ENCODE data around the gene HCLS1. TPM values are rescaled to one million over a fixed set of nuclear protein-coding genes. Genes with fewer than 3 reads are reported as not detected.
A peak's percentile ranks its signal among the peaks of the same experiment; 100 is the strongest.

The HCLS1 gene
- total and polyA plus RNA-seq, 3 experiments from 2014 or later, result 184 to 493 (median 197) TPM

DNA sequence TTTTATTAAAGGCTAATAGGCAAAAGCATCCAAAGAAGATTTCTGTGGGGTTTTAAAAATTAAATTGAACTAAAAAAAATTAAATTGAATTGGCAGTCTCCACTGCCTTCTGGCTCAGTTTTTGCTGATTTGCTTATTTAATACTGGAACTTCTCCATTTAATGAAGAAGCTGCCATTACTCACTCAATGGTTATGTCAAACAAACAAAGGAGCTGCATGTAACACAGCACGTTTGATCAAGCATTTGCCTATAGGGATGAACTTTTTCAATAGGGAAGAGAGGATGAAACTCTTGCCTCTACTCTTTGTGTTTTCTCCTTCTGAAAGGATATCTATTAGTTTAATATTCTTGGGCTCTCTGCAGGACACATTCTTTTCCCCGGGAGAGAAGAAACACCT is 4.8 kb upstream of the HCLS1 start:
- POLR2A ChIA-PET, result no interaction called here

DNA sequence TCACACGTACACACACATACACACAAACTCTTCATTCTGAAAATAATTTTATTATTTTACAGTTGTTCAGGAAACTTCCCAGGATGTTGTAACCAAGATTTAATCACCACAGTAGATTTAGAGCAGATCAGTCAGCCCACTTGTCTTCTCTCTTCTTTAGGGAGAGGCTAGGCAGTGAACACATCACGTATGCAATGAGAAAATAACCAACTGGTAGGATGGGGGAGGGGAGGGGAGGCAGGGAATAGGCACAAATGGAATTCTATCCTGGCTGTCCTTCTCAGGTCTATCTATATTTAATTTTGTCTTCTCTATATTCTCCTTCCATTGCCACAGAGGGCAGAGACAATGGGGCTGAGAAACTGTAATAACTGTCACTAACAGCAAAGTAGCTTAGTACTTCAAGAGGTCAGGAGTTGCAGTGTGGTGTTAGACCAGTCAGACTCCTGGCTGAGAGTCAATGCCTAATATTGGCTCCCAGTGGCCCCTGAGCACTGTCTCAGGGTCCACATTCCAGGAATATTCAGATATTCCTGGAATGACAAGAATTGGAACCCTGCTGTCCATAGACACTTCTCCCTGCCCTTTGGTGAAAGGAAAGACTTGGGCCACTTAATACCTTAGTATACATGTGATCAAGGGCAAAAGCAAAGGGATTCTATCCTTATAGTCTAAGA is 2.6 kb upstream of the HCLS1 start:
- Mint-ChIP-seq H3K27ac (peak overlapping the region in 4 of 8 donors; percentile 5 to 72 (median 54)), H3K4me3 (no peak overlapping the region), H3K9me3 (no peaks in the 10 kb centered on the region), H3K4me1 (peaks cover 32 to 37% (median 36%) of the 10 kb centered on the region in 3 donors), H3K27me3 (no peaks in the 10 kb centered on the region), H3K36me3 (peaks cover 12 to 78% (median 29%) of the 10 kb centered on the region in 3 donors)
- H3K27me3 ChIP-seq (ENCODE audit: insufficient read depth, low read length, poor library complexity, severe bottlenecking), result no peaks in the 10 kb centered on the region
- CTCF ChIA-PET, result interaction anchor here (1.4 kb wide), 1 partner anchor 57 kb away, joined by 3 read pairs; no protein-coding TSS in a partner anchor
- H3K27ac ChIP-seq (ENCODE audit: low read depth, low read length), result no peak overlapping the region
- DNase-seq, result no peak
- H3K4me1 ChIP-seq (ENCODE audit: insufficient read depth, low read length), result peaks cover 29% of the 10 kb centered on the region
- H3K36me3 ChIP-seq (ENCODE audit: insufficient read depth, low read length), result peaks cover 35% of the 10 kb centered on the region
- no peaks in the 10 kb centered on the region for H3K9me3 ChIP-seq (ENCODE audit: low read length)
- no peak overlapping the region for H3K4me3 ChIP-seq (ENCODE audit: low read length)
- POLR2A ChIA-PET, result no interaction called here

More for the DNA sequence above, 4.8 kb upstream of the HCLS1 start:
- Histone ChIP-seq H3K27ac (ENCODE audit: low read depth, low read length) (no peak overlapping the region), H3K4me1 (ENCODE audit: insufficient read depth, low read length) (peaks cover 11% of the 10 kb centered on the region), H3K9me3 (ENCODE audit: low read length) (no peaks in the 10 kb centered on the region), H3K27me3 (ENCODE audit: insufficient read depth, low read length, poor library complexity, severe bottlenecking) (no peaks in the 10 kb centered on the region), H3K36me3 (ENCODE audit: insufficient read depth, low read length) (peaks cover 40% of the 10 kb centered on the region), H3K4me3 (ENCODE audit: low read length) (no peak overlapping the region)
- H3K27ac Mint-ChIP-seq, result peak overlapping the region in 1 of 8 donors; percentile 52
- no peak overlapping the region for H3K4me3 Mint-ChIP-seq
- peaks cover 13 to 15% (median 15%) of the 10 kb centered on the region in 3 donors for H3K4me1 Mint-ChIP-seq
- CTCF ChIA-PET, result no interaction called here
- no peaks in the 10 kb centered on the region for H3K9me3 Mint-ChIP-seq
- H3K27me3 Mint-ChIP-seq, result no peaks in the 10 kb centered on the region
- no peak for DNase-seq
- peaks cover 16 to 80% (median 32%) of the 10 kb centered on the region in 3 donors for H3K36me3 Mint-ChIP-seq

DNA sequence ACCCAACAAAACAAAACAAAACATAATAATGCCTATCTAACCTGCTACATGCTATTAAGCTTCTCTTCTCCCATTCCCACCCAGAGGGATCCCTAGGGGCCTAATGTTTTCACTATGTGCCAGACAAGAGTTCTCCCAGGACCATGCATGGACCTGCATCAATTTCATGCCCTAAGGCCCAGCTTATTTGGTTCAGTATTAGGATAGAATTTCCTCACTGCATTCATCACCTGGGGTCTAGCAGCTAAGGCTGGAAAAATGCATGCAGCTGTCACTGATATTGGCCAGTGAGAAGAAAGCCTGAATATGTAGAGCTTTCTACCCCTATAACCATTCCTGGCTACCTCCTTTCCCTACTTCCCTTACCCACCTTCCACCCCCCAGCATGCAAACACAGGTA is 2.0 kb upstream of the HCLS1 start:
- no peaks in the 10 kb centered on the region for H3K27me3 Mint-ChIP-seq
- H3K36me3 Mint-ChIP-seq, result peaks cover 12 to 78% (median 35%) of the 10 kb centered on the region in 3 donors
- CTCF ChIA-PET, result interaction anchor here (1.4 kb wide), 1 partner anchor 58 kb away, joined by 3 read pairs; no protein-coding TSS in a partner anchor
- no peaks in the 10 kb centered on the region for H3K9me3 Mint-ChIP-seq
- peak overlapping the region in 1 of 7 donors; percentile 43 for H3K4me3 Mint-ChIP-seq
- DNase-seq, result no peak
- Histone ChIP-seq H3K27me3 (ENCODE audit: insufficient read depth, low read length, poor library complexity, severe bottlenecking) (no peaks in the 10 kb centered on the region), H3K27ac (ENCODE audit: low read depth, low read length) (no peak overlapping the region), H3K36me3 (ENCODE audit: insufficient read depth, low read length) (peaks cover 38% of the 10 kb centered on the region), H3K9me3 (ENCODE audit: low read length) (no peaks in the 10 kb centered on the region), H3K4me1 (ENCODE audit: insufficient read depth, low read length) (peaks cover 35% of the 10 kb centered on the region), H3K4me3 (ENCODE audit: low read length) (no peak overlapping the region)
- peaks cover 38 to 42% (median 42%) of the 10 kb centered on the region in 3 donors for H3K4me1 Mint-ChIP-seq
- H3K27ac Mint-ChIP-seq, result peak overlapping the region in 4 of 8 donors; percentile 5 to 100 (median 54)
- POLR2A ChIA-PET, result no interaction called here

DNA sequence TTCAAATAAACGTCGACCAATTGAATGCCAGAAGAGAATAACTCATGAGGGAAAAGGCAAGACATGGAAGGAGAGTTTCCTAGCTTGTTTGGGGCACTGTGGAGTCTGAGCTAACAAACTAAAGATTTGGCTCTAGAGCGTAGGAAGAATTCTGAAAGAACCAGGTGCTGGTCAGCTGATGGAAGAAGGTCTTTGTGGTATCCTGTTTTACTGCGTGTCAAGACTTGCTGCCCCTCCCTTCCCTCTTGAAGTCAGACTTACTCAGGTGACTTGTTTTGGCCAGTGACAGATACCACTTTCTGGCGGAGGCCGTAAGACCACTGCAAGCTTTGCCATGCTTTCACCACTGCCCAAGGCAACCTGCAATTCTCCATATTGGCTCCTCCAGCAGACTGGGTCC is 673 bp upstream of the HCLS1 start:
- Histone ChIP-seq H3K4me3 (ENCODE audit: low read length) (peak overlapping the region; percentile 74), H3K36me3 (ENCODE audit: insufficient read depth, low read length) (peaks cover 34% of the 10 kb centered on the region), H3K9me3 (ENCODE audit: low read length) (no peaks in the 10 kb centered on the region), H3K4me1 (ENCODE audit: insufficient read depth, low read length) (peaks cover 43% of the 10 kb centered on the region), H3K27me3 (ENCODE audit: insufficient read depth, low read length, poor library complexity, severe bottlenecking) (no peaks in the 10 kb centered on the region), H3K27ac (ENCODE audit: low read depth, low read length) (peak overlapping the region; percentile 94)
- CTCF ChIA-PET, result interaction anchor here (1.1 to 1.5 kb wide), 4 partner anchors 13 to 173 kb away, joined by 3 to 5 read pairs (median 4); partner anchors contain the start of genes EAF2 and IQCB1
- POLR2A ChIA-PET, result interaction anchor here (0.8 to 1.6 kb wide), 2 partner anchors 89 to 173 kb away, joined by 3 to 4 read pairs; partner anchors contain the start of genes EAF2 and IQCB1
- no peaks in the 10 kb centered on the region for H3K27me3 Mint-ChIP-seq
- peak overlapping the region in 5 of 7 donors; percentile 30 to 99 (median 96) for H3K4me3 Mint-ChIP-seq
- peak overlapping the region; percentile 94 to 100 (median 99) for H3K27ac Mint-ChIP-seq
- peaks cover 52 to 56% (median 56%) of the 10 kb centered on the region in 3 donors for H3K4me1 Mint-ChIP-seq
- no peak for DNase-seq
- H3K36me3 Mint-ChIP-seq, result peaks cover 22 to 78% (median 37%) of the 10 kb centered on the region in 3 donors
- no peaks in the 10 kb centered on the region for H3K9me3 Mint-ChIP-seq

DNA sequence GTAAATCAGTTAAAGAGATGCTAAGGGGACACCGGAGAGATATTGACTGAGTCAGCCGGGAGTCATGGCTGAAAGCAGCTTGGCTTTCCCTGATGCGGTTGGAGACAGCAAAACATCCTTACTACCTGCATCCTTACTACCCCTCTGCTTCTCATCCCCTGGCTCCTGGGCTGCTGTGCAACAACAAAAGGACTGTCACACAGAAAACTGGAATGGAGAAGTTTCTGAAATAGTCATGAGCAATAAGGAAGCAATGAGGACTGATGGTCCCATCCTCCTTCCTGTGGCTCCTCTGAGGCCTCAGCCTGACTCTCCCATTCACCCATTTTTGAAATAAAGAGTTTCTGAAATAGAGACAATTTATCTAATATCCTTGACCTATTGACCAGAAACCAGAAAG is 1.1 kb downstream of the HCLS1 start:
- H3K27ac ChIP-seq (ENCODE audit: low read depth, low read length), result peak overlapping the region; percentile 94
- H3K36me3 Mint-ChIP-seq, result peaks cover 16 to 74% (median 34%) of the 10 kb centered on the region in 3 donors
- peak overlapping the region; percentile 74 for H3K4me3 ChIP-seq (ENCODE audit: low read length)
- no peaks in the 10 kb centered on the region for H3K9me3 Mint-ChIP-seq
- no peaks in the 10 kb centered on the region for H3K27me3 ChIP-seq (ENCODE audit: insufficient read depth, low read length, poor library complexity, severe bottlenecking)
- peaks cover 49% of the 10 kb centered on the region for H3K4me1 ChIP-seq (ENCODE audit: insufficient read depth, low read length)
- ChIA-PET CTCF (no interaction called here), POLR2A (interaction anchor here (0.5 to 0.8 kb wide), 2 partner anchors 1133 to 1134 kb away, joined by 3 read pairs; partner anchors contain the start of gene HSPBAP1)
- peaks cover 27% of the 10 kb centered on the region for H3K36me3 ChIP-seq (ENCODE audit: insufficient read depth, low read length)
- peak overlapping the region; percentile 94 to 100 (median 99) for H3K27ac Mint-ChIP-seq
- DNase-seq, result no peak
- no peaks in the 10 kb centered on the region for H3K27me3 Mint-ChIP-seq
- no peaks in the 10 kb centered on the region for H3K9me3 ChIP-seq (ENCODE audit: low read length)
- H3K4me1 Mint-ChIP-seq, result peaks cover 64 to 70% (median 67%) of the 10 kb centered on the region in 3 donors
- H3K4me3 Mint-ChIP-seq, result peak overlapping the region; percentile 91 to 99 (median 96)

DNA sequence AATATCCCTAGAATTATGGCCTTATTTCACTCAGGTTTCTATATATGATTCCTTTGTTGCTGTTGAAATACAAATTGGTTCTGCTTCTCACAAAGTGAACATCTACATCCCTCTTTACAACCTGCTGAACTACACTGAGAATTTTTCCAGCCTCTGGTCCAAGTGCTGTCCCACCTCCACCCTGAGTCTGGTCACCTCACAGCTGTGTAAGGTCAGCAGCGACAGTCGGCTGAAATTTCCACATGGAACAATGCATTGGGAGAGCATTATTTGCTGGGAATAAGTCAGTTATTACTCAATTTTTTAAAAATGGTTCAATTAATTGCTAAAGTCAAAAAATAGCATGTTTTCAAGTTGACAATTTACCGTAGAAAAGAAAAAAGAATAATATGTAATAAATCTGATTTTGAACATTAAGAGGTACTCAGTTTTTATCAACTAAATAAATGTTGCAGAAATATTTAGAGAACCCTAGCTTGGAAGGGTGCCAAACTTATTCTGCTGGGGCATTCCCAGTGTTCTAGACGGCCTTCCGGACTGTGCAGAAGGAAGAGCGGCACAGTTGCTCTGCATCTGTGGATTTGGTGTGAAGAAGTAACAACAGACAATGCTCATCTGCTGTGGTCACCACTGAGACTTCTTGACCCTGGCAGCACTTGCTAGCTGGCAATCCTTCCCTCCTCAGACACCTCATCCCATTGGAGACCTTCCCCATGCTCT is 1.8 kb downstream of the HCLS1 start:
- H3K27me3 Mint-ChIP-seq, result no peaks in the 10 kb centered on the region
- Histone ChIP-seq H3K27ac (ENCODE audit: low read depth, low read length) (peak overlapping the region; percentile 21), H3K27me3 (ENCODE audit: insufficient read depth, low read length, poor library complexity, severe bottlenecking) (no peaks in the 10 kb centered on the region), H3K36me3 (ENCODE audit: insufficient read depth, low read length) (peaks cover 25% of the 10 kb centered on the region), H3K9me3 (ENCODE audit: low read length) (no peaks in the 10 kb centered on the region), H3K4me3 (ENCODE audit: low read length) (peak overlapping the region; percentile 74), H3K4me1 (ENCODE audit: insufficient read depth, low read length) (peaks cover 55% of the 10 kb centered on the region)
- ChIA-PET CTCF (no interaction called here), POLR2A (interaction anchor here (0.5 kb wide), 1 partner anchor 1134 kb away, joined by 3 read pairs; no protein-coding TSS in a partner anchor)
- peak overlapping the region; percentile 94 to 100 (median 99) for H3K27ac Mint-ChIP-seq
- peaks cover 15 to 73% (median 31%) of the 10 kb centered on the region in 3 donors for H3K36me3 Mint-ChIP-seq
- no peak for DNase-seq
- no peaks in the 10 kb centered on the region for H3K9me3 Mint-ChIP-seq
- peaks cover 71 to 77% (median 74%) of the 10 kb centered on the region in 3 donors for H3K4me1 Mint-ChIP-seq
- H3K4me3 Mint-ChIP-seq, result peak overlapping the region; percentile 91 to 99 (median 96)

DNA sequence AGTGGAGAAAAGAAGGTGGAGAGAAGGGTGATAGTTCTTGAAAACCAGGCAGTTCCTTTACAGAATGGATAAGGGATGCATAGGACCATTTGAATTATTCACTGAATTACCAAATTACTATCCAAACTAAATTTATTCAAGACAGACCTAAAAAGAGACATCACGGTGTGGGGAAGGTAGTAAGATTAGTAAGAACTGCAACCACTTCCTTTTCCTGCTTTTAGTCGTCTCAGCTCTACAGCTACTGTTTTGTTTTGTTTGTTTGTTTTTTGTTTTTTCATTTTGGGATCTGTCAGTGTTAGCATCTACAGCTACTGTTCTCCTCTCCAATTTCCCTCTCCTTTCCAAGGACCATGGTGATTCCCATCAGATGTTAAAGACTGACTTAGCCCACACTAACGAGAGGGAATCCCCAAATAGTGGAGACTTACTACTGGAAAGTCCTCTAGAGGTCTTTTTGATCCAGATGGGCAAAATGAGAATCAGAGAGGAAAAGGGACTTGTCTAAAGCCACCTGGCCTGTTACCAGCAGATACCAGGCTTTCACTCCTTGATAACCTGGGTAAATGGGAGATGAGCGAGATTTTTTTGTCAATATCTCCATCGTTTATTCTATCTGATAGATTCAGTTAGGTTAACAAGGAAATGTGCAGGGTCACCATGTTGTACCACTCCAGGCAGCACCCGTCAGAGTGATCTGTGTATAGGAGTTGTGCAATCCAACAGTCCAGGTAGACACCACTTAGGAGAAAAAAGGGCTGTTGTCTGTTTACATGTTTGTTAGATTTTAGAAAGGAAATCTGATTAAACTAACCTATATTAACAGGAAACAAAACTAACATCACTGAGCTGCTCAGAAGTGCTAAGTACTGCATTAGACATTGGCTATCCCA is 6.0 kb downstream of the HCLS1 start:
- ChIA-PET CTCF (interaction anchor here (0.6 kb wide), 1 partner anchor 22 kb away, joined by 3 read pairs; no protein-coding TSS in a partner anchor), POLR2A (interaction anchor here (0.8 kb wide), 1 partner anchor 94 kb away, joined by 4 read pairs; no protein-coding TSS in a partner anchor)
- peaks cover 84 to 93% (median 90%) of the 10 kb centered on the region in 3 donors for H3K4me1 Mint-ChIP-seq

More for the DNA sequence above, 6.0 kb downstream of the HCLS1 start:
- H3K36me3 ChIP-seq (ENCODE audit: insufficient read depth, low read length), result peaks cover 32% of the 10 kb centered on the region
- H3K27me3 Mint-ChIP-seq, result no peaks in the 10 kb centered on the region
- H3K4me3 Mint-ChIP-seq, result peak overlapping the region; percentile 8 to 77 (median 70)
- H3K4me3 ChIP-seq (ENCODE audit: low read length), result no peak overlapping the region
- peak overlapping the region; percentile 80 to 96 (median 90) for H3K27ac Mint-ChIP-seq
- no peaks in the 10 kb centered on the region for H3K9me3 Mint-ChIP-seq
- peaks cover 24 to 90% (median 35%) of the 10 kb centered on the region in 3 donors for H3K36me3 Mint-ChIP-seq
- no peaks in the 10 kb centered on the region for H3K9me3 ChIP-seq (ENCODE audit: low read length)
- DNase-seq, result no peak
- no peak overlapping the region for H3K27ac ChIP-seq (ENCODE audit: low read depth, low read length)
- no peaks in the 10 kb centered on the region for H3K27me3 ChIP-seq (ENCODE audit: insufficient read depth, low read length, poor library complexity, severe bottlenecking)
- H3K4me1 ChIP-seq (ENCODE audit: insufficient read depth, low read length), result peaks cover 79% of the 10 kb centered on the region
